OCI-LY3 (cell line): Measurements from ENCODE around the gene RTL10.

ENCODE experiments used
- H2AFZ ChIP-seq: fragments of 200-600, 300-600 bp; shearing (Covaris generic); 2 replicates; pipeline ENCODE4 v1.6.0; 2014; ENCODE audit warnings: antibody characterized with exemption, low read depth, low read length
- H3K27ac ChIP-seq: fragments of 200-600, 300-600 bp; sonication (generic); 2 replicates; pipeline ENCODE4 v1.5.1; 2014; ENCODE audit warnings: mild to moderate bottlenecking, low read length, moderate library complexity, mixed read lengths
- H3K27me3 ChIP-seq: fragments of 200-600, 300-600 bp; sonication (generic); 2 replicates; pipeline ENCODE4 v1.6.1; 2014; ENCODE audit warnings: low read depth, low read length, mixed read lengths
- H3K36me3 ChIP-seq: fragments of 200-600, 300-600 bp; sonication (generic); replicated peaks from 2 replicates; pipeline ENCODE3; 2014; ENCODE audit warnings: low read depth, low read length, mixed read lengths
- H3K4me1 ChIP-seq: fragments of 300-600, 200-600 bp; sonication (generic); 2 replicates; pipeline ENCODE4 v1.6.1; 2014; ENCODE audit warnings: low read length, mixed read lengths
- H3K4me2 ChIP-seq: fragments of 200-600, 300-600 bp; sonication (generic); 2 replicates; pipeline ENCODE4 v1.6.1; 2014; ENCODE audit warnings: low read length, mixed read lengths
- H3K4me3 ChIP-seq: fragments of 300-600, 200-600 bp; sonication (generic); 2 replicates; pipeline ENCODE4 v1.5.1; 2014; ENCODE audit warnings: antibody characterized with exemption, mild to moderate bottlenecking, low read length, moderate library complexity
- H3K79me2 ChIP-seq: fragments of 300-600, 200-600 bp; shearing (Covaris generic); 2 replicates; pipeline ENCODE4 v1.6.1; 2014; ENCODE audit warnings: mild to moderate bottlenecking, low read length, mixed read lengths
- H3K9ac ChIP-seq: fragments of 300-600, 200-600 bp; shearing (Covaris generic); 2 replicates; pipeline ENCODE4 v1.6.0; 2014; ENCODE audit warnings: mild to moderate bottlenecking, low read length, moderate library complexity
- H3K9me3 ChIP-seq: fragments of 200-600, 300-600 bp; shearing (Covaris generic); 2 replicates; pipeline ENCODE4 v1.6.1; 2014; ENCODE audit warnings: low read length, mixed read lengths; ENCODE audit not compliant: insufficient read depth
- H4K20me1 ChIP-seq: fragments of 200-600, 300-600 bp; sonication (generic); 2 replicates; pipeline ENCODE4 v1.6.1; 2016; ENCODE audit warnings: low read length, mixed read lengths; ENCODE audit not compliant: insufficient read depth
- CTCF ChIP-seq: fragments of 200-600, 300-600 bp; sonication (generic); IDR thresholded peaks from 2 replicates; pipeline ENCODE4 v1.5.1; 2014; ENCODE audit warnings: antibody characterized with exemption, low read length, low read depth
- EZH2phosphoT487 ChIP-seq: fragments of 200-600 bp; shearing (Covaris generic); IDR thresholded peaks from 2 replicates; pipeline ENCODE4 v1.6.1; 2018; ENCODE audit warnings: antibody characterized with exemption, mixed run types, low read depth

The RTL10 gene

GRCh38 chr22:19879246-19879570 is 24.5 kb upstream of the RTL10 start:
- no peak overlapping the region for H3K9ac ChIP-seq
- no peak overlapping the region for H3K27ac ChIP-seq
- no peaks in the 10 kb centered on the region for H4K20me1 ChIP-seq
- no peak overlapping the region for H2AFZ ChIP-seq
- no peaks in the 10 kb centered on the region for H3K4me1 ChIP-seq
- no peak overlapping the region for H3K4me3 ChIP-seq
- H3K36me3 ChIP-seq = no peaks in the 10 kb centered on the region
- H3K79me2 ChIP-seq = no peaks in the 10 kb centered on the region
- no peaks in the 10 kb centered on the region for H3K9me3 ChIP-seq
- no peak overlapping the region for H3K4me2 ChIP-seq
- H3K27me3 ChIP-seq = no peaks in the 10 kb centered on the region
- TF ChIP-seq EZH2phosphoT487 (no peak), CTCF (no peak)

- no peaks in the 10 kb centered on the region for H3K79me2 ChIP-seq
- no peak overlapping the region for H3K27ac ChIP-seq
- H3K9ac ChIP-seq = no peak overlapping the region
- H3K27me3 ChIP-seq = no peaks in the 10 kb centered on the region
- no peaks in the 10 kb centered on the region for H3K9me3 ChIP-seq
- TF ChIP-seq CTCF (no peak), EZH2phosphoT487 (no peak)
- H3K36me3 ChIP-seq = no peaks in the 10 kb centered on the region
- H2AFZ ChIP-seq = no peak overlapping the region
- no peak overlapping the region for H3K4me3 ChIP-seq
- H4K20me1 ChIP-seq = no peaks in the 10 kb centered on the region
- H3K4me1 ChIP-seq = no peaks in the 10 kb centered on the region
- no peak overlapping the region for H3K4me2 ChIP-seq
These were observed 24.0 kb upstream of the RTL10 start for GRCh38 chr22:19878461-19879245.

- Histone ChIP-seq H3K9ac (no peak overlapping the region), H3K9me3 (no peaks in the 10 kb centered on the region), H4K20me1 (no peaks in the 10 kb centered on the region), H2AFZ (no peak overlapping the region), H3K27ac (no peak overlapping the region), H3K36me3 (no peaks in the 10 kb centered on the region), H3K4me2 (no peak overlapping the region), H3K4me3 (no peak overlapping the region), H3K4me1 (no peaks in the 10 kb centered on the region), H3K79me2 (no peaks in the 10 kb centered on the region), H3K27me3 (no peaks in the 10 kb centered on the region)
- TF ChIP-seq EZH2phosphoT487 (no peak), CTCF (no peak)
These were observed 23.1 kb upstream of the RTL10 start for GRCh38 chr22:19877626-19878339.

GRCh38 chr22:19876941-19877625 is 22.4 kb upstream of the RTL10 start:
- H3K4me2 ChIP-seq = no peak overlapping the region
- no peaks in the 10 kb centered on the region for H3K9me3 ChIP-seq
- no peak overlapping the region for H3K27ac ChIP-seq

More at GRCh38 chr22:19876941-19877625, 22.4 kb upstream of the RTL10 start:
- Histone ChIP-seq H3K36me3 (no peaks in the 10 kb centered on the region), H3K27me3 (no peaks in the 10 kb centered on the region), H3K79me2 (no peaks in the 10 kb centered on the region), H3K9ac (no peak overlapping the region), H3K4me1 (no peaks in the 10 kb centered on the region), H4K20me1 (no peaks in the 10 kb centered on the region), H3K4me3 (no peak overlapping the region), H2AFZ (no peak overlapping the region)
- no peak for TF ChIP-seq CTCF
- no peak for TF ChIP-seq EZH2phosphoT487
